Astrocyte (in vitro differentiated cells and primary cell): ENCODE results near the gene HNRNPL.

Experiments
- CTCF ChIP-seq: IDR thresholded peaks from 2 replicates; pipeline ENCODE4 v1.5.1; 2011; ENCODE audit warnings: low read depth, mild to moderate bottlenecking, inconsistent platforms, low read length, moderate library complexity; ENCODE audit not compliant: insufficient read depth
- EZH2 ChIP-seq: IDR thresholded peaks from 2 replicates; pipeline ENCODE4 v1.6.1; 2012; ENCODE audit warnings: mild to moderate bottlenecking, low read length, inconsistent platforms; ENCODE audit not compliant: insufficient read depth

DNA sequence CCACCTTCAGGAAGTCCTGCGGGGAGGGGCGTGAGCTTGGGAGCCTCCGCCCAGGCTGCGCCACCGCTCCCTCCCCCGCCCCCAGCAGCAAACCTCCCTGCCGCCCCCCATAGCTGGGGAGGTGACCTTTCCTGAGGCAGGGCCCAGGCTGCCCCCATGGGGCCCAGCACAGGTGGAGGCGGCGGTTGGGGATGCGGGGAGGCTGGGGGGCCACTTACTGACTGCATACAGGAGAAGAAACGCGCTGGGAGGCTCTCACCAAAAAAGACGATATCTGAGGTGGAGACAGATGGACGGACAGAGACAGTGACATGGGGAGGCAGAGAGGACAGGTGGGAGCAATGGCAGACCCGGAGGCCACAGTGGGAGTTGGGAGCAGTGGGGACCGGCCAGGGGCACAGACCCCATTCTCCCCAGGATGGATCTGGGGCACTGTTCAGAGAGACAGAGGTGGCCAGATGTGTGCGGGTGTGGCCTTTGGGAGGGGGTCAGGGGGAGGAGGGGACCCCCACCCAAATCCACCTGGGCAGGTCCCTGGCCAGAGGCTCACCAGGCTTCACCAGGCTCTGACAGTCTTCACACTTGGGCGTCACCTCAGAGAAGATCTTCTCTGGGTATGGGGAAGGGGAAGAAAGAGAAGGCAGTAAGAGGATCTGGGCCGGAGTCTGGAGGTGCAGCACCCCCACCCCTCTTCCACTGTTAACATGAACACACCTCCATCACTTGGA, 31.3 kb upstream of the HNRNPL start:
- TF ChIP-seq CTCF (no peak), EZH2 (no peak)
